ENCODE data around the gene GNG13. TPM values are rescaled to one million over a fixed set of nuclear protein-coding genes. Genes with fewer than 3 reads are reported as not detected.

The GNG13 gene
- total RNA-seq, 2 experiments from 2014 or later = not detected

GRCh38 chr16:813204-813915 lies 12.8 kb upstream of the GNG13 start:
- H3K36me3 Mint-ChIP-seq (ENCODE audit: low read depth) = no peaks in the 10 kb centered on the region
- no peak overlapping the region for H3K4me3 Mint-ChIP-seq
- H3K9me3 Mint-ChIP-seq = no peaks in the 10 kb centered on the region
- DNase-seq = peak; percentile 72
- CTCF ChIA-PET = interaction anchor here (1.0 kb wide), 2 partner anchors 244 to 290 kb away, joined by 3 to 5 read pairs; no protein-coding TSS in a partner anchor
- intact Hi-C loops (cut with micrococcal nuclease) = loop anchor here (10.0 kb wide), 1 partner anchor 241 kb away; no protein-coding TSS in a partner anchor
- peaks cover 15% of the 10 kb centered on the region for H3K27me3 Mint-ChIP-seq
- H3K27ac Mint-ChIP-seq = no peak overlapping the region
- peaks cover 6% of the 10 kb centered on the region for H3K4me1 Mint-ChIP-seq (ENCODE audit: low read depth)
- POLR2A ChIA-PET = no interaction called here
- TF ChIP-seq CTCF (IDR thresholded peaks at IDR 0.05) = peak; percentile 76
- ATAC-seq = peak; percentile 90

GRCh38 chr16:808085-808386 lies 7.5 kb upstream of the GNG13 start:
- no peak for ATAC-seq
- Mint-ChIP-seq H3K36me3 (ENCODE audit: low read depth) (peaks cover 3% of the 10 kb centered on the region), H3K4me1 (ENCODE audit: low read depth) (peaks cover 11% of the 10 kb centered on the region), H3K27ac (peak overlapping the region; percentile 97), H3K4me3 (peak overlapping the region; percentile 98), H3K27me3 (peaks cover 7% of the 10 kb centered on the region), H3K9me3 (no peaks in the 10 kb centered on the region)
- intact Hi-C loops (cut with micrococcal nuclease) = no loop called here
- no peak for TF ChIP-seq CTCF (IDR thresholded peaks at IDR 0.05)
- DNase-seq = no peak
- POLR2A ChIA-PET = no interaction called here
- CTCF ChIA-PET = no interaction called here

- TF ChIP-seq CTCF (IDR thresholded peaks at IDR 0.05) = no peak
- ChIA-PET POLR2A (interaction anchor here (0.6 to 1.6 kb wide), 5 partner anchors 11 to 107 kb away, joined by 3 to 6 read pairs (median 3); partner anchors contain the start of gene CHTF18), CTCF (interaction anchor here (1.1 to 1.4 kb wide), 3 partner anchors 19 to 95 kb away, joined by 3 to 6 read pairs (median 3); partner anchors contain the start of gene CHTF18)
- DNase-seq (peak; percentile 93), ATAC-seq (peak; percentile 98)
- Mint-ChIP-seq H3K27me3 (peaks cover 4% of the 10 kb centered on the region), H3K36me3 (ENCODE audit: low read depth) (peaks cover 3% of the 10 kb centered on the region), H3K27ac (peak overlapping the region; percentile 97), H3K4me3 (peak overlapping the region; percentile 98), H3K9me3 (no peaks in the 10 kb centered on the region), H3K4me1 (ENCODE audit: low read depth) (peaks cover 11% of the 10 kb centered on the region)
- intact Hi-C loops (cut with micrococcal nuclease) = no loop called here
These were observed 7.0 kb upstream of the GNG13 start for GRCh38 chr16:807347-808084.

- ChIA-PET CTCF (no interaction called here), POLR2A (no interaction called here)
- intact Hi-C loops (cut with micrococcal nuclease) = no loop called here
- peaks cover 3% of the 10 kb centered on the region for H3K27me3 Mint-ChIP-seq
- ATAC-seq (no peak), DNase-seq (no peak)
- no peak for TF ChIP-seq CTCF (IDR thresholded peaks at IDR 0.05)
- H3K9me3 Mint-ChIP-seq = no peaks in the 10 kb centered on the region
- no peak overlapping the region for H3K27ac Mint-ChIP-seq
- peaks cover 3% of the 10 kb centered on the region for H3K36me3 Mint-ChIP-seq (ENCODE audit: low read depth)
- H3K4me3 Mint-ChIP-seq = no peak overlapping the region
- H3K4me1 Mint-ChIP-seq (ENCODE audit: low read depth) = peaks cover 11% of the 10 kb centered on the region
These were observed 4.9 kb upstream of the GNG13 start for GRCh38 chr16:805474-805873.
